ENCODE measurements around the gene NPM1.

GRCh38 chr5:171436804-171437285 lies 49.2 kb downstream of the NPM1 start:
- TF ChIP-seq ZNF768 (tag by site-specific recombination; IDR thresholded peaks at IDR 0.05) (no peak), ZNF394 (tag by site-specific recombination; IDR thresholded peaks at IDR 0.05; ENCODE audit: borderline replicate concordance) (no peak), CTCF (tag by site-specific recombination; IDR thresholded peaks at IDR 0.05) (no peak), KLF1 (tag by site-specific recombination; IDR thresholded peaks at IDR 0.05) (no peak), TCF7L2 (IDR thresholded peaks at IDR 0.05; ENCODE audit: borderline replicate concordance, low read depth, low read length) (no peak), ZNF324 (tag by site-specific recombination; IDR thresholded peaks at IDR 0.05) (no peak)
- TF ChIP-seq, protein P1, sequence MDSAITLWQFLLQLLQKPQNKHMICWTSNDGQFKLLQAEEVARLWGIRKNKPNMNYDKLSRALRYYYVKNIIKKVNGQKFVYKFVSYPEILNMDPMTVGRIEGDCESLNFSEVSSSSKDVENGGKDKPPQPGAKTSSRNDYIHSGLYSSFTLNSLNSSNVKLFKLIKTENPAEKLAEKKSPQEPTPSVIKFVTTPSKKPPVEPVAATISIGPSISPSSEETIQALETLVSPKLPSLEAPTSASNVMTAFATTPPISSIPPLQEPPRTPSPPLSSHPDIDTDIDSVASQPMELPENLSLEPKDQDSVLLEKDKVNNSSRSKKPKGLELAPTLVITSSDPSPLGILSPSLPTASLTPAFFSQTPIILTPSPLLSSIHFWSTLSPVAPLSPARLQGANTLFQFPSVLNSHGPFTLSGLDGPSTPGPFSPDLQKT (IDR thresholded peaks at IDR 0.05; ENCODE audit: borderline replicate concordance, low read depth, low read length): no peak
- TF ChIP-seq, protein P2, sequence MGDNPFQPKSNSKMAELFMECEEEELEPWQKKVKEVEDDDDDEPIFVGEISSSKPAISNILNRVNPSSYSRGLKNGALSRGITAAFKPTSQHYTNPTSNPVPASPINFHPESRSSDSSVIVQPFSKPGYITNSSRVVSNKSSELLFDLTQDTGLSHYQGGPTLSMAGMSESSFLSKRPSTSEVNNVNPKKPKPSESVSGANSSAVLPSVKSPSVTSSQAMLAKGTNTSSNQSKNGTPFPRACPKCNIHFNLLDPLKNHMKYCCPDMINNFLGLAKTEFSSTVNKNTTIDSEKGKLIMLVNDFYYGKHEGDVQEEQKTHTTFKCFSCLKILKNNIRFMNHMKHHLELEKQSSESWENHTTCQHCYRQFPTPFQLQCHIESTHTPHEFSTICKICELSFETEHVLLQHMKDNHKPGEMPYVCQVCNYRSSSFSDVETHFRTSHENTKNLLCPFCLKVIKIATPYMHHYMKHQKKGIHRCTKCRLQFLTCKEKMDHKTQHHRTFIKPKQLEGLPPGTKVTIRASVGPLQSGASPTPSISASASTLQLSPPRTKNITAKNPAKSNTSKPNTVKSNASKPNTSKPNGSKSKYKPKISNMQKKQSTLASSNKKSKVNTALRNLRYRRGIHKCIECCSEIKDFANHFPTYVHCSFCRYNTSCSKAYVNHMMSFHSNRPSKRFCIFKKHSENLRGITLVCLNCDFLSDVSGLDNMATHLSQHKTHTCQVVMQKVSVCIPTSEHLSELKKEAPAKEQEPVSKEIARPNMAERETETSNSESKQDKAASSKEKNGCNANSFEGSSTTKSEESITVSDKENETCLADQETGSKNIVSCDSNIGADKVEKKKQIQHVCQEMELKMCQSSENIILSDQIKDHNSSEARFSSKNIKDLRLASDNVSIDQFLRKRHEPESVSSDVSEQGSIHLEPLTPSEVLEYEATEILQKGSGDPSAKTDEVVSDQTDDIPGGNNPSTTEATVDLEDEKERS (tag by site-specific recombination; IDR thresholded peaks at IDR 0.05): no peak
- TF ChIP-seq, protein P3, sequence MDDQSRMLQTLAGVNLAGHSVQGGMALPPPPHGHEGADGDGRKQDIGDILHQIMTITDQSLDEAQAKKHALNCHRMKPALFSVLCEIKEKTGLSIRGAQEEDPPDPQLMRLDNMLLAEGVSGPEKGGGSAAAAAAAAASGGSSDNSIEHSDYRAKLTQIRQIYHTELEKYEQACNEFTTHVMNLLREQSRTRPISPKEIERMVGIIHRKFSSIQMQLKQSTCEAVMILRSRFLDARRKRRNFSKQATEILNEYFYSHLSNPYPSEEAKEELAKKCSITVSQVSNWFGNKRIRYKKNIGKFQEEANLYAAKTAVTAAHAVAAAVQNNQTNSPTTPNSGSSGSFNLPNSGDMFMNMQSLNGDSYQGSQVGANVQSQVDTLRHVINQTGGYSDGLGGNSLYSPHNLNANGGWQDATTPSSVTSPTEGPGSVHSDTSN (CRISPR knock-in tag; IDR thresholded peaks at IDR 0.05): no peak
- TF ChIP-seq, protein P4, sequence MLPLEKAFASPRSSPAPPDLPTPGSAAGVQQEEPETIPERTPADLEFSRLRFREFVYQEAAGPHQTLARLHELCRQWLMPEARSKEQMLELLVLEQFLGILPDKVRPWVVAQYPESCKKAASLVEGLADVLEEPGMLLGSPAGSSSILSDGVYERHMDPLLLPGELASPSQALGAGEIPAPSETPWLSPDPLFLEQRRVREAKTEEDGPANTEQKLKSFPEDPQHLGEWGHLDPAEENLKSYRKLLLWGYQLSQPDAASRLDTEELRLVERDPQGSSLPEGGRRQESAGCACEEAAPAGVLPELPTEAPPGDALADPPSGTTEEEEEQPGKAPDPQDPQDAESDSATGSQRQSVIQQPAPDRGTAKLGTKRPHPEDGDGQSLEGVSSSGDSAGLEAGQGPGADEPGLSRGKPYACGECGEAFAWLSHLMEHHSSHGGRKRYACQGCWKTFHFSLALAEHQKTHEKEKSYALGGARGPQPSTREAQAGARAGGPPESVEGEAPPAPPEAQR (tag by site-specific recombination; IDR thresholded peaks at IDR 0.05): no peak
- TF ChIP-seq, protein P5, sequence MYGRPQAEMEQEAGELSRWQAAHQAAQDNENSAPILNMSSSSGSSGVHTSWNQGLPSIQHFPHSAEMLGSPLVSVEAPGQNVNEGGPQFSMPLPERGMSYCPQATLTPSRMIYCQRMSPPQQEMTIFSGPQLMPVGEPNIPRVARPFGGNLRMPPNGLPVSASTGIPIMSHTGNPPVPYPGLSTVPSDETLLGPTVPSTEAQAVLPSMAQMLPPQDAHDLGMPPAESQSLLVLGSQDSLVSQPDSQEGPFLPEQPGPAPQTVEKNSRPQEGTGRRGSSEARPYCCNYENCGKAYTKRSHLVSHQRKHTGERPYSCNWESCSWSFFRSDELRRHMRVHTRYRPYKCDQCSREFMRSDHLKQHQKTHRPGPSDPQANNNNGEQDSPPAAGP (tag by site-specific recombination; IDR thresholded peaks at IDR 0.05): no peak
